GM12892 (cell line): ENCODE data around the gene TMEM202.

Experiments
- POLR2A ChIP-seq: IDR thresholded peaks from 2 replicates; pipeline ENCODE4 v1.6.1; 2011; ENCODE audit warnings: low read depth, low read length, control low read depth
- TAF1 ChIP-seq: IDR thresholded peaks from 2 replicates; pipeline ENCODE4 v1.6.1; 2011; ENCODE audit warnings: low read depth, mild to moderate bottlenecking, control low read depth, low read length, borderline replicate concordance

DNA sequence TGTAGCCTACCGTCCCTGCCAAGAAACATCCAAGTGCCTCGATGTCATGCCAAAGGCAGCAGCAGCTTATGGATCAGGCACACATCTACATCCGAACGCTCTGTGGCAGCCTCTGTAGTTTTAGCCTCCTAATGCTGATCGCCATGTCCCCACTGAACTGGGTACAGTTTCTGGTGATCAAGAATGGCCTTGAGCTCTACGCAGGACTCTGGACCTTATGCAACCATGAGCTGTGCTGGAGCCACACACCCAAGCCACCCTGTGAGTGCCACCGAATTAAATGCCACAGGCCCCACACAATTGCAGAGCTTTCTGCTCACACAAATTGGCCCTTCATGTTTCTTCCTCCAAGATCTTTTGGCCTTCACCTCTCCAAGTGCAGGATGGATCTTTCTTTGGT lies 543 bp downstream of the TMEM202 start:
- no peak for TF ChIP-seq POLR2A
- TF ChIP-seq TAF1, result no peak
